SW 1271 (cell line): ENCODE measurements around the gene LARGE2.

Experiments
- DNase-seq, 2 experiments: peaks; one replicate each; lab custom pipeline; 2025; lab: John Stamatoyannopoulos, UW

The LARGE2 gene

DNA sequence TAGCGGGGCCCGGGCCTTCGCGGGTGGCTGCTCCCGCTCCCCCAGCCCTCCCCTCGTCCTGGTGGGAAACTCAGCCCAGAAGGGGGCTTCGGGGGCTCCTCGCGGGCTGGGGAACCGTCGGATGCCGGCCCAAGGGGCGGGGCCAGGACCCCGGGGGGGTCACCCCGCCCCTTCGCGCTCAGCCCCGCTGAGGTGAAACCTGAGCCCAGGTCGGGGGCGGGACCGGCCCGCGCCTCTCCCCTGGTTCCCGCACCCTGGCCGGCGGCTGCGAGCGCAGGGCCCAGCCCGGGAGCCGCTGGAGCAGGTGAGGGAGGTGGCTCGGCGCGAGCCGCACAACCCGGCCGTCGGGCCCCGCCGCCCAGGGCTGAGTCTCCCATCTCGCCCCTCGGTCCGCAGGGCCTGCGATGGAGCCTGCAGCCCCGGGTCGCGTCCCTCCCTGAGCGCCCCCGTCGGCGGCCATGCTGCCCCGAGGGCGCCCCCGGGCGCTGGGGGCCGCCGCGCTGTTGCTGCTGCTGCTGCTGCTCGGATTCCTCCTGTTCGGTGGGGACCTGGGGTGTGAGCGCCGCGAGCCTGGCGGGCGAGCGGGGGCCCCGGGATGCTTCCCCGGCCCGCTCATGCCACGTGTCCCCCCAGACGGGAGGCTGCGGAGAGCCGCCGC is at the start of gene LARGE2:
Gene LARGE2, plus strand, starts transcription at position 232 of the 658 bp plus-strand sequence. Its CDS starts 227 bp downstream, at position 459.
- DNase-seq, result no peak

DNA sequence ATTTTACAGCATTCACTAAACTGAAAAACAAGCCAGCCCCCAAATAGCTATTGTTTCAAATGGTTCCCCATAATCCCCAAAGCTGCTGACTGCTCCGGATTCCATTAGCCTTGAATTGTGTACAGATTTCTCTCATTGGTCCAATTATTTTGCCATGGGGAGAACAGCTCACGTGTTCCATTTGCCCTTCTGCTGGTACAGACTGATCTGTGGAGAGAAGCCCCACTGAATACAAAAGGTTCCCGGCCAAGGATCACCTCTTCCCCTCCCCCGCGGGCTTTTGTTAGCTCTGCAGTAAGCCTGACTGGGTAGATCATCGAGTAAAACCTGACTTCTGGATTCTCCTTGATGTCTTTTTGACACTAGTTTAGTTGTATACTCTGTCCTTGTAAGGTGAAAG is 46.1 kb upstream of the LARGE2 start:
- DNase-seq, result no peak

DNA sequence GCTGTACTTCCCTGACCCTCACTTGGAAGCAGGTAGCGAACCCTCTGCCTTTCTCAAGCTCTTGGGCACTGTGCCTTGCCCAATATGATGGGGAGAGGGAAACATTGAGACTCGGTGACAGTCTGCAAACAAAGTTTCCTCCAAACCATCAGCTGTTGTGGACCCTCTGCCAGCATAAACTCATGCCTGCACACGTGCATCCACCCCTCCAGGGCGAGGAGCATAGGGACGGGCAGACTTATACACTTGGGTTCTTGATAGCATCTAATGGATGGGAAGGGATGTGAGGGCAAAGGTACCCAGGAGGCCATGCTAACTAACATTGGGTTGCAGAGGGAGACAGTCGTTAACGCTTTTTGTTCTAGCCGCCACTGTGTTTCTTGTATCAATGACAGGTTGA is 45.2 kb upstream of the LARGE2 start:
- no peak for DNase-seq

DNA sequence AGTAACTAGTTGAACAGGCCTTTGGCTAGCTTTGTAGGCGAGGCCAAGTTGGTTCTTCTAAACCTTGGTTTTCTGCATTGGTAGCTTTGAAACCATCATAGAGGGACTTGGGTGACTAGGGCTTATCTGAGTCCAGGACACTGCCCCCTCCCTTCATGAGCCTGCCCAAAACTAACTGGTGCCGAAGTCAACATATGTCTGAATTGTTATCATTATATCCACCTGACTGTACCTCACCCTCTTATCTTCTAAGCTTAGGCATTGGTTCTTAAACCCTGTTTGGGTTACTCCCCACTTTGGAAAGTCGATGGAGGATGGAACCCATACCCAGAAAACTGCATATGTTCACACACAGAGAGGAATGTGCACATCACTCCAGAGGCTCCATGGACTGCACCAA is 44.6 kb upstream of the LARGE2 start:
- no peak for DNase-seq

DNA sequence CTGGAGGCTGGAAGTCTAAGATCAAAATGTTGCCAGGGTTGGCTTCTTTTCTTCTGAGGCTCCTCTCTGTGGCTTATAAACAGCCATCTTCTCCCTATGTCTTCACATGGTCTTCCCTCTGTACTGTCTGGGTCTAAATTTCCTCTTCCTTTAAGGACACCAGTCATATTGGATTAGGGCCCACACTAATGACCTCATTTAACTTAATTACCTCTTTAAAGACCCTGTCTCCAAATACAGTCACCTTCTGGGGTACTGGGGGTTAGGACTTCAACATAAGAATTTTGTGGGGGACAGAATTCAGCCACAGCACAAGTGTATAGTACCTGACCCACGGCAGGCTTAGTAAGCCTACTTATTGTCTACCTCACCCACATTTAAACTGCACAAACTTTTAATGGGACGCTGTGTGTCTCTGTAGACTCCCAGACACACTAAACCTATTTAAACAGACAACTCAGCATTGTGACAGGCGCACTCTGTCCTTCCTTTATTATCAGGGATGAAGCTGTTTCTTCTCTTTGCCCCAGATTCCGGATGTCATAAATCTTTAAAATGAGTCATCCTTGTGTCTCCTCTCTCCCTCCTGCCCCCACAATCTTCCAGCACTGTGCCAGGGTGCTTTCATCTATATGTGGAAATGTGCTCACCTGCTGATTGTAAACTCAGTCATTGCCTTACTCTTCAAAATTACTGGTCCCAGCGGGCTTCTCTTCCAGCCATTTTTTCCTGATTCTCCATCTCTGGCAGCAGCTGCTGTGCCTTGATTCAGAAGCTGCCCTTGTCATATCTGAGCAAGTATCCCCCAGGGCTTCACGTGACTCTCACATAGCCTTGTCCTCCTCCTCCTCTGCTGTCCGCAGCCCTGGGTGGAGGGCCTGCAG is 42.4 kb upstream of the LARGE2 start:
- no peak for DNase-seq

DNA sequence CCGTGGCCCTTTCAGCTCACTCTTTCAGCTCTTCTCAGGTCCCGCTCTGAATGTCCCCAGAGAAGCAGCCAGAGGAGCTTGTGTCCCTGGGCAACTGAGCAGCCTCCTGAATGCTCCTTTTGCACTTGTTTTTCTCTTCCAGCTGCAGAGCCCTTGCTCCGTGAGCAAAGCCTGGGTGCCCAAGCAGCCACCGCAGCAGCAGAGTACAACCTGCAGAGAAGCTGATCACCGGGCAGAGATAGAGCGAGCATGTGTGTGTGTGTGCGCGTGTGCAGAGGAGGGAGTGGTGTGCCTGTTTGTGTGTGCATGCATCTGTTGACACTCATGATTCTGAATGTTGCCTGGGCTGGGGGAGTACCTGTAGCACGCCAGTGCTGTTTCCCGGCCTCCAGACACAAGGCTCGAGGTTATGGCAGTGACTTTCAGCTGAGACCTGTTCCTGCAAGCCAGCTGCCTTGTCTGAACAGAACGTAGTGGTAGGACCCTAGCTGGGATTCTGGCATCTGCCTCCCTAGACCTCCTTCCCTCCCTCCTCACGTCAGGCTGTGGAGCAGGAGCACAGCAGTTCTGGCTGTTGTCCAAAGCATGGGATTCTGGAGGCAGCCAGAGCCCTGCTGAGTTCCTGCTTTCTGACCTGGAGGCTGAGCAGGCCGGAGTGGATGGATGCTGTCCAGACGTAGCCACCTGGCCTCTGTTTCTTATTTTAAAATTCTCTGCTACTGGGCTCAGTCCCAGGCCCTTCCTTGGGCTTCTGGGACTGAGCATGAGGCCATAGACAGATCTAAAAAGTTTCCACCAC is 41.5 kb upstream of the LARGE2 start:
- DNase-seq, result no peak

DNA sequence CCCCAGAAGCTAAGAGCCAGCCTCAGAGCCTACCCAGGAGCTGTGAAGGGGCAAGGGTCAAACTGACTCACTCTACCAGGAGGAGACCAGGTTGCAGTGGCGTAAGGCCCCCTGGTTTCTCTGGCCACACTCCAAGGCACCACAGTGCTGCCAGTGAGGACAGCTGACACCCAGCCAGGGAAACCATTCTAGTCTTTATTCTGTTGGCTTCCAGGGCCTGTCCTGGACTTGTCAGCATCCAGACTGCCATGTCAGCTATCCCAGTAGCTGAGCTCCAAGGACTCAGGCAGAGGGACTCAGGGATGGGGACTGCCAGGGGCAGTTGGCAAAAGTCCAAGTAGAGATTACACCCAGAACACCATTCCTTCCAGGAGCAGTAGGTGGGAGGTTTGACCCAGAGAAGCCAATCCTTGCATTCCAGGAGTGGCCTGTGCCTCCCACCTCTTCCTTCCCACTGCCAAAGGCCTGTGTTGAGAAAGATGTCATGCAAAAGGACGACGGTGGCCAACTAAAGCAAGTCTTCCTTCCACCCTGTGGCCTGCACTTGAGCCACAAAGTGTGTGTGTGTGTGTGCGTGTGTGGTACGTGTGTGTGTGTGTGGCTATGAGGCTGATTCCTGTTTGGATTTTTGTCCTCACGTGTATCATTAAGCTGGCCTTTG is 40.6 kb upstream of the LARGE2 start:
- DNase-seq, result no peak

DNA sequence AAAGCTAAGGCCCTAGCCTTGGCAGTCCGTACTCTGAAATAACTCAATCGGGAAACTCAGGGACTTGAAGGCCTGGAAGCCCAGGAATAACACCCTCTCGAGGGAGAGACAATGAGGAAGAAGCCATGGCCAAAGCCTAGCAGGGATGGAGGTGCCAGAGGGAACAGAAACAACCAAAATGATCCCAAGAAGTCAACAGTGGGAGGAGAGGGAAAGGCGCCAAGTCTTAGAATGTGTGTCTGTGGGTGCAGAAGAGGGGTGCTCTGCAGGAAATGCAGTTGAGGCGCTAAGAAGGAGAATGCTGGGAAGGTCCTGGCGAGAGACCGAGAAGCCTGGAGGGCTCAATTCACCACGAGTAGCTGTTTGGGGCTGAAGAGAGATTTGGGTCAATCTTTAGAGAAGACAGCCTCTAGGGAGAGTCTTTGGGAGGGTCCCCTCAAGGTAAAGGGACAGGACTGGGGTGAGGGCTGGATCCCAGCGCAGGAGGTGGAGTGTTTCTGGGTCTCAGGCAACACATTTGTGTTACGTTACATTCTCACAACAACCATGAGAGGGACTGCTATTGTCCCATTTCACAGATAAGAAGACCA is 37.8 kb upstream of the LARGE2 start:
- no peak for DNase-seq

DNA sequence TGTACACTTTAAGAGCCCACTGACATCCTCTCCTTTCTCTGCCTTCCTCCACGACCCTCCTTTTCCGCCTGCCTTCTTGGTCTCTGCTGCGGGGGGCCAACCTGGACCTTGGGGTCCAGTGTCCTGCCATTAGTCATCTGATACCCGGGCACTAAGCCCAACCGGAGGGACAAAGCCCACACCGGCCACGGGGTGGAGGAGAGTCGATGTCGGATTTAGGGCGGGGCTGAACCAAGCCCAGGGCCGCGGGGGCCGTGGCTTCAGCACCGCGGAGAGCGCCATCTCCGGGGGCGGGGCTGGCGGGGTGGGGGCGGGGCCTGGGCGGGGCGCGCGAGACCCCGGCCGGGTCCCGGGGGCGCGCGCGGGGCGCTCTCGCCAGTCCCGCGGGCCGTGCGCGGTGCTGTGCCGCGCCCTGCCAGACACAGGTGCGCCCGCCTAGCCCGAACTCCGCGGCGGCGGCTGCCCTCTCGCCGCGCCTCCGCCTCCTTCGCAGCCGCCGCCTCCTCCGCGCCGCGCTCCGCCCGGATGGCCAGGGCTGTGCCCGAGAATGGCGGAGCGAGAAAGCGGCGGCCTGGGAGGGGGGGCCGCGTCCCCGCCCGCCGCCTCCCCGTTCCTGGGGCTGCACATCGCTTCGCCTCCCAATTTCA is 37.1 kb upstream of the LARGE2 start, which contains the start of gene MAPK8IP1:
Gene MAPK8IP1, plus strand, starts transcription at position 378 of the 647 bp plus-strand sequence. Its CDS starts 170 bp downstream, at position 548.
- no peak for DNase-seq

DNA sequence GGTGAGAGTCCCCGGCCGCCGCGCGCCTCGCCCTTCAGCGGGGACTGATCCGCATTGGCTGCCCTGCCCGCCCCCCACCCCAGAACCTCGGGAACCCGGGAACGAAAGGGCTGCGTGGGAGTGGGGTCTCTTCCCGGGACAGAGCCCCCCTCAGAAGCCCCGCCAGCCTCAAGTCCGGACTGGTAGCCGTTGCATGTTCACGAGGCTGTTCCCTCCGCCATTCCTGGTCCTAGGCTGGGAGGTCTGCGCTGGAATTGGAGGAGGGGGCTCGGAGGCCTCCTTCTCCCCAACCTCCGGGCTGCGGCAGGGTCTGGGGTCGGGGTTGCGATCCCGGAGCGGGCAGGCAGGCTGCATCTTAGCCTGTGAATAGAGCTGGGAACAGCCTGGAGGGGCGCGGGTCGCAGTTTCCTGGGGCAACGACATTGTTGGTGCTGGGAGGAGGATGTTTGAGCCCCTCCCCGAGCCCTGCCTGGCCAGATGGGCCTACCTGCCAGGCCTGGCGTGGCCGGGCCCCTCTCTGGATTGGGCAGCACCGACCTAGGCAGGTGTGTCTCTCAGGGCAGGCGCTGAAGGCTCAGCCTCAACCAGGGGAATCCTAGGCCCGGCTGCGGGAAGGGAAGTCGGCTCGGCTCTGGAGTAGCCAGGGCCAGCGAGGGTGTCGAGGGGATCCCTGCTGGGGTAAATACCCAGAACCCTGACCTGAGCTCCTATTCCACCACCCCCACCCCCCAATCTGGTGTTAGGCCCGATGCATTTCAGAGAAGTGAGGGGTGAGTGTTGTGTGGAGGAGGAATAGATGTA is 36.3 kb upstream of the LARGE2 start:
- DNase-seq, result no peak

DNA sequence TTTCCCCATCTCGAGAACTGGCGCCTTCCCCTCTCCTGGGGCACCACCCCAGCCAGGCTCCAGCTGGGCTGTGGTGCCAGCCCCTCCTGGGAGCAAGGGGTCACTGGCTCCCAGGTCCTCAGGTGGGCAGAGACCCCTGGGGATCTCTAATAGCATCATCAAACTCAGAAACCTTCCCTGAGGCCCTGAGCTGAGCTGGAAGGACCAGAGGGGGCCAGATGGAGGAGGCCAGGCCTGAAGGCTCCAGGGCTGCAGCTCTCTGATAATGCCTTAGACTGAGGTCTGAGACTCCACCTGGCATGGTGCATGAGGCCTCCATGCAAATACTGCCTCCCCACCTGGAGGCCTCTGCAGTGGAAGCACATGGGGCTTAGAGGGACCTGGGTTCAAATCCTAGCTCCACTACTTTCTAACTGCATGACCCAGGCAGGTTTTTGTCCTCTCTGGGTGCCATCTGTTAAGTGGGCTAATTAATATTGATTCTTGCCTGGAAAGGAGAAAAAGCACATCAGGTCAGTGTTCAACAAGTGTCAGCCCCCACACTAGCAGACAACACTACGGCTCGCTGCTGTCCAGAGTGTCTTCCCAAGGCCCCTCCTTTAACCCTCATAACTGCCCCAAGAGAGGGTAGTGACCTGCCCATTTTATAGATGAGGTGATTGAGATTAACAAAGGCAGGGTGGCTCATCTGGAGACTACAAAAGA is 35.5 kb upstream of the LARGE2 start:
- no peak for DNase-seq

DNA sequence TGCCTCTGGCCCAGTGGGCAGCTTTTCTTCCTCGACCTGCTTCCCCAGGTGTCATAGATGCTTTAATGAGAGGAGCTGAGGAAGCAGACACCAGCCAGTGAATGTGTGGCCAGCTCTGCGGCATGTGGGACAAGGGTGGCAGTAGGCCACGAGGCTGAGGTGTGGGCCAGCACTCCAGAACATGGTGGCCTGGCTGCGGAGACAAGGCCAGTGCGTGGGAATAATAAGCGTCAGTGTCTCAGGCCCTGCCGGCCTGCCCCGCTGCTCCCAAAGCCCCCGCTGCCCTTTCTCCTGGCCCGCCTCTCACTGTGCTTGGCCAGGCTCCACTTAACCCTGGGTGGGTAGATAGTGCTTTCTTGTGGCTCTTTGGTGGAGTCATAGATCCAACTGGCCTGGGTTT is 34.9 kb upstream of the LARGE2 start:
- no peak for DNase-seq

DNA sequence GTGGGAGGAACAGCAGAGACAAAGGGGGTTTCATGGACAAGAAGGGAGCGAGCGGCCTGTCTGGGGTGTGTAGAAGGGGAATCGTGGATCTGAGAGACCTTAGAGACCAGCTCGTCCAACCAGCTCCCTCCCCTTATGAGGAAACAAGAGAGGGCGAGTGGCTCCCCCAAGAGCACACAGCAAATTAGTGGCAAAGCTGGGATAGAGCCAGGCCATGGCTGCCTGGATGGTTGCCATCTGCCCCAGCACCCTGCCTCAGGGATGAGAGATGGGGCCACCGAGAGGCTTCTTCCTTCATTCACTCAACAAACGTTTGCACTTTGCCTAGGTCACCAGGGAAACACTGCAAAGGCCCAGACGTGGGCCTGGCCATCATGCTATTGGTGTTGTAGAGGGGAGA is 32.9 kb upstream of the LARGE2 start:
- no peak for DNase-seq

DNA sequence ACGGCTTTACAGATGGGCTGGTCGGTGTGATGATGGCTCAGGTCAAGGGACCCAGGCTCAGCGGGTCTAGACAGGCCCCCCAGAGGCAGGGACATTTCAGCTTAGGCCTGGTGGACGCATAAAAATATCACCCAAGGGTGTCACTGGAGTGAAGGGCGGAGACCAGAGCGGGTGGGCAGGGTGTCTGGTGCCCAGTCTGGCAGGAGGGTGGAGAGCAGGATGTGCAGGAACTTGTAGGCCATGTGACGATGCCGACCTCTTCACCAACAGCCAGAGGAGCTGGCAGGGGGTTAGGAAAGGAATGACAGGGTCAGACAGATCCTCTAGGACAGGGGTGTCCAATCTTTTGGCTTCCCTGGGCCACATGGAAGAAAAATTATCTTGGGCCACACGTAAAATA is 32.5 kb upstream of the LARGE2 start:
- no peak for DNase-seq

DNA sequence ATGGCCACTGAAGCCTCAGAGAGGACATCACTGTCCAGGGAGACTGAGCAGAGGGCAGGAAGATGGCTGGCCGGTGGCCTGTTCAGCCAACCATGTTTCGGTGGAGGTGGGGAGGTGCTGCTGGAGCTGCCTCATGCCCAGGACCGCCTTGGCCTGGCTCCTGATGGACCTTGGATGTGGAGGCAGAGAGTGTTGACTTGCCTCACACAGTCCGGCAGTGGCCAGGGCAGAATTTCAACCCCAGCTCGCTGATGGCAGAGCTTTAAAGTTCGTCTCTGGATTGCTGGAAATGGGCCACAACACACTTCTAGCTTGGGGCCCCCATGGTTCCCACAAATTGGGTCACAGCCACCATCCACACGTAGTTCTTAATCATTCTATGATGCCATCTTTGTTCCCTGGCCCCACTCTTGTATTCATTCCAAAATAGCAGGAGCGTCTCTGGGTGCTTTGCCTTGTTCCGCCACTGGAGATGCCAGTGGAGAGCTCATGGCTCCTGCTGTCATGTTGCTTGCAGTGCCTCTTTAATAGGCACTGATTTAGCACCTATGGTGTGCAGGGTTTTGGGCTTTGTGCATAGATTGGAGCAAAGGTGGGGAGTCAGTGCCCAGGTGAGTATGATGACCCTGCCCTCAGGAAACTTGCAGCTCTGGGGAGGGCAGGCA is 31.4 kb upstream of the LARGE2 start:
- DNase-seq, result no peak

DNA sequence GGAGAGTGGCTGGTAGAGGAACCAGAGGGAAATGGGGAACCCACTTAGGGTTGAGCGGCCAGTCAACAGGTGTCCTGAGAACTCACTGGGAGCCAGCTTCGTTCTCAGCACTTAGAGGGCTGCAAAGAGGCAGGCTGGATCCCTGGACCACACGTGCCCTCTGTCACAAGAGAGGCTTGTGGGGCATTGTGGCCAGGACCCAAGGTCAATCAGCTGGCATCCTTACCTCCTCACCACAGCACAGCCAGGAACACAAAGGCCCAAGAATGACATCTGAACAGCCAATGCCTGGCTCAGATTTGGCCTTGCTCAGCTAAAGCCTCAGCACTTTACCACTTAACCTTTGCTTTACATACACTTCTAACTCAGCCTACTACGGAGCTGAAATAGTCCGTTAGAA is 29.6 kb upstream of the LARGE2 start:
- no peak for DNase-seq

DNA sequence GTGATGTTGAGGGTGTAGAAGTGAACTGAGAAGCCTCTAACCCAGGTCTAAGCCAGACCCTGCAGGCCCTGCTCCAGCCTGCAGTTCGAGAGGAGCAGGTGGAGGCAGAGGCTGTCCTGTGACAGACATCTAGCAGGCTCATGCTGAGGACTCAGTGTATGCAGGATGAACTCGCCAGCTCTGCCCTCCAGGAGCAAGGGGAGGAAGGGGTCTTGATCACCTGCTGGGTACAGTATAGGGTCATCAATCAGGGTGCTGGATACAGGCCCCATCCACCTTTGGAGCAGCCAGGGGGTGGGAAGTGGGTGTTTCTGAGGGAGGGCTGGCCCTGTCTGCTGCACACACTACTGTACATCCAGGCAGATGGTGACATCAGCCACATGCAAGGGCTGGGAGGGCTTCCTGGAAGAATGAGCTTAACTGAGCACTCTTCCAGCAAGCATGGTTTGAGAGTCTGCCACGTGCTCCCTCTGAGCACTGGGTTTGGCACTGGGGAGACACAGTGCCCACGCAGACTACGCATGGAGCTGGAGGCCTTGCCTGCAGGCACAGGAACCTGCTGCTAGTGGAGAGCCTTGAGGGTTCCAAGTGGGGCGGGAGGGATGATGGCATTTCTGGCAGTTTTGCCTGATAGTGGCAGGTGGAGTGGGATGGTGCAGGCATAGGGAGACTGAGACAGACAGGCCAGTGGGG is 27.8 kb upstream of the LARGE2 start:
- no peak for DNase-seq

DNA sequence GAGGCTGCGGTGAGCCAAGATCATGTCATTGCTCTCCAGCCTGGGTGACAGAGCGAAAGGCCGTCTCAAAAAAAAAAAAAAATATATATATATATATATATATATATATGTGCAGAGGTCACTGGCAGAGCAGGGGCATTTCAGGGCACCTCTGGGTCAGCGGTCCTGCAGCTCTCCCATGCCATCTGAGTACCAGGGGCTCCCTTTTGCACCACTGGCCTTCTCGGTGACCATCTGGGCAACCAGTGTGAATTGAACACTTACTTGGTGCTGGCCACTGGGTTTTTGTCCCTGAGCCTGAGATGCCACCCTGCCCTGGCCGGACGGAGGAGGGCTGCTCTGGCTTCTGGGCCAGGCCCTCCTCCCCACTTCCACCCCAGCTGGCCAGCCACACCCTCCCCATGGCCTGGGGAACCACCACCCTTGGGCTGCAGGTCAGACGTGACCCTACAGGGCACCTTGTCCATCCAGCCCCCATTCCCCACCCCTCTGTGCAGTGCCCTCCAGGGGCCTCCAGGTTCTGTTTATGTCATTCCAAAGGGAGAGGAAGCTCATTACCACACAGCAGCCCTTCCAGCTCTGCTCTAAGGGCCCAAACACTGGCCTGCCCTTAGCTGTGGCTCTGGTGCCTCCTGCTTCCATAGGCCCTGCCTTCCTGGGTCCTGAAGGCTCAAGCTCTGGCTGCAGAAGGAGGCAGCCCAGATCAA is 26.8 kb upstream of the LARGE2 start:
- DNase-seq, result no peak
